Thoracic aorta (tissue), 2 donors: Measurements from ENCODE around the gene TMEM168. TPM values are rescaled to one million over a fixed set of nuclear protein-coding genes. Genes with fewer than 3 reads are reported as not detected.

Experiments used
- ATAC-seq: fragments of 150-250 bp; one replicate; pipeline ENCODE4 v1.8.0; 2017; ENCODE audit warnings: low read depth; ENCODE audit not compliant: insufficient number of reproducible peaks, low FRiP score
- DNase-seq: peaks from one replicate; pipeline ENCODE4 v3.0.0-alpha.2; 2020; ENCODE audit warnings: low spot score
- H3K27ac ChIP-seq, 2 donors: fragments of 200-600 bp; sonication (generic); 1 replicate in 1 of 2; 2 replicates in 1 of 2; pipeline ENCODE4 v1.5.1; 2016; ENCODE audit warnings: mild to moderate bottlenecking in 2 of 2, moderate library complexity in 2 of 2
- H3K27me3 ChIP-seq: fragments of 200-600 bp; sonication (generic); replicated peaks from 2 replicates; pipeline ENCODE4 v1.6.0; 2016; ENCODE audit warnings: mild to moderate bottlenecking; ENCODE audit not compliant: insufficient read depth
- H3K36me3 ChIP-seq: fragments of 200-600 bp; sonication (generic); one replicate; pipeline ENCODE4 v1.5.1; 2016
- H3K4me1 ChIP-seq, 2 donors: fragments of 200-600 bp; sonication (generic); 1 replicate in 1 of 2; 2 replicates in 1 of 2; pipeline versions ENCODE4 v1.5.1 to v1.6.0; 2016; ENCODE audit warnings: low read depth in 2 of 2, mild to moderate bottlenecking in 1 of 2; ENCODE audit not compliant: control insufficient read depth in 1 of 2
- H3K4me3 ChIP-seq: fragments of 200-600 bp; sonication (generic); 2 replicates; pipeline ENCODE4 v1.5.1; 2016; ENCODE audit warnings: mild to moderate bottlenecking
- H3K9me3 ChIP-seq: fragments of 200-600 bp; sonication (generic); 2 replicates; pipeline ENCODE4 v1.5.1; 2016
- CTCF ChIP-seq: fragments of 200-600 bp; sonication (generic); IDR thresholded peaks from one replicate; pipeline ENCODE4 v1.5.1; 2019; ENCODE audit warnings: antibody characterized with exemption
- total RNA-seq, 2 donors: library from RNA; depleted of rRNA; stranded (reverse); fragments of >200 nt; gene quantifications; one replicate each; pipeline versions ENCODE4 v1.1.0 to v1.2.3, GENCODE V29; 2016

The TMEM168 gene
- total RNA-seq, 2 donors from 2014 or later = 31.5 to 34.4 TPM

GRCh38 chr7:112781558-112781957 is 8.6 kb downstream of the TMEM168 start:
- no peak for ATAC-seq

GRCh38 chr7:112781110-112781509 is 9.1 kb downstream of the TMEM168 start:
- DNase-seq (no peak), ATAC-seq (no peak)
- no peaks in the 10 kb centered on the region for H3K27me3 ChIP-seq

More at GRCh38 chr7:112781558-112781957, 8.6 kb downstream of the TMEM168 start:
- Histone ChIP-seq H3K27me3 (no peaks in the 10 kb centered on the region), H3K4me1 (no peaks in the 10 kb centered on the region), H3K27ac (no peak overlapping the region), H3K4me3 (no peak overlapping the region), H3K9me3 (no peaks in the 10 kb centered on the region), H3K36me3 (peaks cover 4% of the 10 kb centered on the region)
- TF ChIP-seq CTCF = no peak
- no peak for DNase-seq

GRCh38 chr7:112779667-112780066 is 10.5 kb downstream of the TMEM168 start:
- Histone ChIP-seq H3K27me3 (no peaks in the 10 kb centered on the region), H3K9me3 (no peaks in the 10 kb centered on the region), H3K27ac (no peak overlapping the region), H3K4me1 (no peaks in the 10 kb centered on the region), H3K36me3 (peaks cover 4% of the 10 kb centered on the region), H3K4me3 (no peak overlapping the region)
- ATAC-seq = no peak
- TF ChIP-seq CTCF = no peak
- DNase-seq = no peak

More at GRCh38 chr7:112781110-112781509, 9.1 kb downstream of the TMEM168 start:
- no peak for TF ChIP-seq CTCF
- Histone ChIP-seq H3K27ac (no peak overlapping the region), H3K4me1 (no peaks in the 10 kb centered on the region), H3K36me3 (peaks cover 4% of the 10 kb centered on the region), H3K4me3 (no peak overlapping the region), H3K9me3 (no peaks in the 10 kb centered on the region)

- Histone ChIP-seq H3K27me3 (no peaks in the 10 kb centered on the region), H3K9me3 (no peaks in the 10 kb centered on the region), H3K4me1 (no peaks in the 10 kb centered on the region), H3K36me3 (peaks cover 8% of the 10 kb centered on the region), H3K4me3 (no peak overlapping the region), H3K27ac (no peak overlapping the region)
- no peak for TF ChIP-seq CTCF
- no peak for DNase-seq
- no peak for ATAC-seq
Observed at GRCh38 chr7:112777406-112777805, 12.8 kb downstream of the TMEM168 start.

- no peaks in the 10 kb centered on the region for H3K27me3 ChIP-seq
Observed at GRCh38 chr7:112771166-112771565, 19.0 kb downstream of the TMEM168 start.

More at GRCh38 chr7:112771166-112771565, 19.0 kb downstream of the TMEM168 start:
- Histone ChIP-seq H3K9me3 (no peaks in the 10 kb centered on the region), H3K36me3 (peaks cover 7% of the 10 kb centered on the region), H3K4me1 (no peaks in the 10 kb centered on the region), H3K27ac (no peak overlapping the region), H3K4me3 (no peak overlapping the region)
- ATAC-seq (no peak), DNase-seq (no peak)
- no peak for TF ChIP-seq CTCF
